NCI-H748 (cell line): ENCODE measurements around the gene SRP68.
"Not testable (repeated sequence)": the region's sequence is repeated elsewhere in the genome, so short reads cannot be mapped to it uniquely, and the experiment has no call there.

Source experiments
- DNase-seq: peaks from one replicate; lab custom pipeline; 2025; ENCODE audit not compliant: unreplicated experiment; lab: John Stamatoyannopoulos, UW

Gene SRP68

DNA sequence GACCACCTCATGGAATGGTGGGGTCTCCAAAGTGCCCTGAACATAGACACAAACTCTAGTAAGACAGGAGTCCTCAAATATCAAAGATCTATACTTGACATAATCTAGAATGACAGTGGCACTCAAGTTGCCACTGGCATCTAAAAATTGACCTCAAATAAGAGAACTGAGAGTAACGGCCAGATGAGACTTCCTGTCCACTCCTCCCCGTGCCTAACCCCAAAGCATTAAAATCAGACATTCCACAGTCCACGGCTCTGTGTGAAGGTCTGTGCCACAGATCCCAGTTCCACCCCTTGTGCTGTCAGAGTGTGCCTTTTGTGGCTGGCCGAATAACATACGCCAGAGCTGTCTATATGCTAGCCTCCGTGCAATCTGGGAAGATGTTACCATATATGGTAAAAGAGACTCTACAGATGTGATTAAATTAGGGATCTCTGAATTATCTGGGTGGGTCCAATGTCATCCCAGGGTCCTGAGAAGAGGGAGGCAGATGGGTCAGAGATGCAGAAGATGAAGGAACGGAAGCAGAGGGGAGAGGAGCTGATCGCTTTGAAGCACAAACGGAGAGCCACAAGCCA, 24.2 kb downstream of the SRP68 start:
- no peak for DNase-seq

GRCh38 chr17:76046064-76046463, 26.3 kb downstream of the SRP68 start:
- no peak for DNase-seq

DNA sequence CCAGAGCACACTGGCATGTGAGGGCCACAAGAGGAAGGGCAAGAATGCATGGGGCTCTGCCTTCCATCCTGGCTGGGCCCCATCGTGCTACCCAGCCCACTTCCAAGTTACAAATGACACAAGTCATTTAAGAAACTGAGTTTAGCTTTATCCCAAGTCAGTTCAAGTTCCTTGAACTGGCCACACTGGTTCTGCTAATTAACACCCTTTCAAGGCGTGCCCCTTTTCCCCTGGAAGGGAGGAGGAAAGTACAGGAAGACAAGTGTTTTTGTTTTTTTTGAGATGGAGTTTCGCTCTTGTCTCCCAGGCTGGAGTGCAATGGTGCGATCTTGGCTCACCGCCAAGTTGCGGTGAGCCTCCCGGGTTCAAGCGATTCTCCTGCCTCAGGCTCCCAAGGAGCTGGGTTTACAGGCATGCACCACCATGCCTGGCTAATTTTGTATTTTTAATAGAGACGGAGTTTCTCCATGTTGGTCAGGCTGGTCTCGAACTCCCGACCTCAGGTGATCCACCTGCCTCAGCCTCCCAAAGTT, 27.8 kb downstream of the SRP68 start:
- not testable (repeated sequence) for DNase-seq

DNA sequence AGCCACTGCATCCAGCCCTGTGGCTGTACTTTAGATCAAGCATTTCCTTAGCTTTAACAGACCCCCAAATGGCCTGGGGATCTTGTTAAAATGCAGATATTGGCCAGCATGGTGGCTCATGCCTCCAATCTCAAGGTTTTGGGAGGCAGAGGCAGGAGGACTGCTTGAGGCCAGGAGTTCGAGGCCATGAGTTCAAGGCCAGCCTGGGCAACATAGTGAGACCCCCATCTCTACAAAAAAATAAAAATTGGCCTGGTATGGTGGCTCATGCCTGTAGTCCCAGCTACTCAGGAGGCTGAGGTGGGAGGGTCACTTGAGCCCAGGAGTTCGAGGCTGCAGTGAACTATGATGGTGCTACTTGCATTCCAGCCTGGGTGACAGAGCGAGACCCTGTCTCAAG, 29.4 kb downstream of the SRP68 start:
- DNase-seq, result not testable (repeated sequence)

- DNase-seq, result no peak
These were observed 31.9 kb downstream of the SRP68 start for GRCh38 chr17:76040376-76040775.

DNA sequence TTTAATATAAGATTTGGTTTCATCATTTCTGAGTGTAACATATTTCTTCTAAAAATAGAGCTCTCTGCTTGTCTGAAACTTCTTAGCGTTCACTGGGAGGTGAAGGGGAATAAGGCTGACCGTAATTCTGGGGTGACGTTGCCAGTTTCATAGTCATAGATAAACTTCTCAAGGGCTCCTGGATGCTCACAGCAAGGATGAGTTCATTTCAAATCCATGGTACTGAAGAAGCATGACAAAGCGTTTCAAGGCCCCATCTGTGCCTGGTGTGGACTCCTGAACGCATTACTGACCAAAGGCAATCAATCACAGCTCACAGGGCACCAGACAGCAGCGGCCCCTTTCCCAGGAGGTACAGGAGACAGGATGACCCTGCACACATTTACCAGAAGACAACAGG, 33.2 kb downstream of the SRP68 start:
- no peak for DNase-seq

DNA sequence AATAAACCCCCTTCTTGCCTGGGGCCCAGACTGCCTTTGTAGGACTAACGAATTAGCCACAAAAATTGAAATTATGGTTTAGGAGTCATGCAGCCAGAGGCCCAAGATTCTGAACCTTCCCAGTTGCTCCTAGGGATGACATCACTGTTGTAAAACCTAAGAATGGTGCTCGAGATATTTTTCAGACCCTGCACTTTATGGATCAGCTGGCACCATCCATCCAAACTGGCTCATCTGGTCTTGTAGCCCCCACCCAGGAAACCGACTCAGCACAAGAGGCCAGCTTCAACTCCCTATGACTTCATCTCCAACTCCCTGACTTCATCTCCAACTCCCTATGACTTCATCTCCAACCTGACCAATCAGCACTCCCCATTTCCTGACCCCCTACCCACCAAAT, 34.3 kb downstream of the SRP68 start:
- no peak for DNase-seq

- no peak for DNase-seq
These were observed 35.6 kb downstream of the SRP68 start for GRCh38 chr17:76036497-76037261.

DNA sequence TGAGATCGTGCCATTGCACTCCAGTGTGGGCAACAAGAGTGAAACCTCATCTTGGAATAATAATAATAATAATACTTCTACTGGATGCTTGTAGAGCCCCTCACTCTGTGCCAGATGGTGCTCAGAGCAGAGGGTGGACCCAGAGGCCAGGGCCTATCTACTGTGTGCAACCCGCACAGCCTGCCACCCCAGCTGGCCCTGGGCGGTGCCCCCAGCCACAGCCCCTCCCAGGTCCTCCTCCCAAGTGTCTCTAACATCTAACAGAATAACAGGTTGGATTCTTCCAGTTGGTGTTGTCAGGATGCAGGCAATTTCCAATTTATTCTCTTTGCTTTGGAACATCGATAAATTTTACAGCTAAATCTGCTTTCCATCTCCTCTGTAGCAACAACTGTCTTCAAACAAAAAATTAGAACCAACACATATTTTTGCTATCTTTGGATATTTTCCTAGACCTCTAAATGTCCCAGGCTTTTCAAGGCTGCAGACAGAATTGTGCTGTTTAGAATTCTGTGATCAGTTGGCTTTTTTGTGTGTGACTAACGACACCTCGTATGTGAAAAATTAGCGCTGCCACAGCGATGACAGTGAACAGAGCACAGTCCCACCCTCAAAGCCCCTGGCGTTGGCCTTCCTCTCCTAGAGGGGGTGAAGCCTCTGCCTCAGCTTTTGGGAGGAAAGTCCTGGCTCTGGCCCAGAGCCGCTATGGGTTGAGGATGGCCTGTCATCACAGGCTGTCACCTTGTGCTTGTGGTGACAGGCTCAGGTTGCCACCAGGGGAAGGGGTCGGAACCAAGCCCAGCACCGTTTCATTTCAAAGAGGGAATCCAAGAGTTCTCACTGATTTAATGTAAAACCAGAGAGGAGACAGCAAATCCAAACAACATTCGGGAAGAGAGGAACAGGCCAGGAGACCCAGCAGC, 37.6 kb downstream of the SRP68 start:
- no peak for DNase-seq

- DNase-seq, result no peak
These were observed 39.2 kb downstream of the SRP68 start for GRCh38 chr17:76033139-76033538.

DNA sequence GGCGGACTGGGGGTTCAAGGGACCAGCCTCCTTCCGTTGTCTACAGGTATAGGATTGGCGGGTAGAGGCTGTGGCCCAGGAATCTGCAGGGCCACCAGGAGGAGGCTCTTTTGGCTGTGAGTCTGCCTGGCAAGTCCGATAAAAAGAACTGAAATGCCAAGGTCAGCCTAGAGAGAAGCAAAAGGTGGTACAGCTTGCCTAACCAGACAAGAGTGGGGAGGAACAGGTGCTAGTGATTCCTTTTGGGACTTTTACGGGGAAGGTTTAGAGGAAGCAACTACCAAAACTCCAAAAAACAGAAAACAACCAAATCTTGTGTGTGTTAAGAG, 39.6 kb downstream of the SRP68 start:
- no peak for DNase-seq

- DNase-seq, result peak; percentile 40
These were observed 40.1 kb downstream of the SRP68 start for GRCh38 chr17:76032073-76032779.

DNA sequence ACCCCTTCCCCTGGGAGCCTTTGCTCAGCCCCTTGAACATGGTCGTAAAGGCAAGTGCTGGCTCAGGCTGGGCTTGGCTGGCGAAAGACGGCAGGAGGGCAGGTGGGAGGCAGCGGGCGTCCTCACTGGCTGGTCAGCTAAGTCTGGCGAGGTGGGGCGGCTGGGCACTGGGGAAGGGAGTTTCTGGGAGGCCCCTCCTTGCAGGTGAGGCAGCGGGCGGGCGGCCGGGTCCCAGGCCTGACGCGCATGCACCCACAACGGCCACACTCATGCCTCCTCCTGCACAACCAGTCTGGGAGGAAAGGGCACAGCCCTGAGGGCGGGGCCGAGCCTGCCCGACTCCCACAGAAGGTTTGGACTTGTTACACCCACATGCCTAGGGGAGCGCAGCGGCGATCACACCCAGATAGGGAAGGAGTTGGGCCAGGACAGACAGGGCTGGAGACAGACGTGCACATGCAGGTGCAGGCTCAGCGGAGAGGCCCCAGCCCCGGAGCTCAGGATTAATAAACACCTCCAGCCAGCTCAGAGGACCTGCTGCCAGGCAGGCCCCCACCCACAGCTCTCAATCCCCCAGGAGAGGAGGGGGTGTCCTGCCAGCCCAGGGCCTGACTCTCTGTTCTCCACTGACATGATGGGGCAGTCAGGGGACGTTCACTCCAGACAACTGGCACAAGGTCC, 45.0 kb downstream of the SRP68 start, which contains the start of gene EVPL:
TSS of gene EVPL (minus strand) at position 148 of the 681 bp plus-strand sequence. CDS start at position 40, 108 bp downstream.
- DNase-seq, result no peak

GRCh38 chr17:76026714-76027158, 45.6 kb downstream of the SRP68 start:
- no peak for DNase-seq

DNA sequence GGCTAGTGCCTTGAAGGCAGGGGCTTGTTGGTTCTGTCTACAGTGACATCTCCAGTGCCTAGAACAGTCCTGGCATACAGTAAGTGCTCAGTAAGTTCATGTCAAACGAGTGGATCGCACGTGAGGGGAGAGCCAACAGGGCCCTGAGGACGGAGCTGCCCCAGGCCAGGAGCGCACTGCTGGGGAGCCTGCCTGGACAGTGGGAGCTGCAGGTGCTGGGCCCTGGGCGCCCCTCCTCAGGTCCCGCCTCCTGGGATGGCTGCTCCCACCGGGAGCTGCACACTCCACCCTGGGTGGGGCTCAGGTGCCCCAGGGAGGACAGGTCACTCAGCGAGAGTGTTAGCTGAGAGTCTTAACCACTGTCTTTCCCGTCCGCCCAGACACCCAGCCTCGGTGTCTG, 47.0 kb downstream of the SRP68 start:
- no peak for DNase-seq

DNA sequence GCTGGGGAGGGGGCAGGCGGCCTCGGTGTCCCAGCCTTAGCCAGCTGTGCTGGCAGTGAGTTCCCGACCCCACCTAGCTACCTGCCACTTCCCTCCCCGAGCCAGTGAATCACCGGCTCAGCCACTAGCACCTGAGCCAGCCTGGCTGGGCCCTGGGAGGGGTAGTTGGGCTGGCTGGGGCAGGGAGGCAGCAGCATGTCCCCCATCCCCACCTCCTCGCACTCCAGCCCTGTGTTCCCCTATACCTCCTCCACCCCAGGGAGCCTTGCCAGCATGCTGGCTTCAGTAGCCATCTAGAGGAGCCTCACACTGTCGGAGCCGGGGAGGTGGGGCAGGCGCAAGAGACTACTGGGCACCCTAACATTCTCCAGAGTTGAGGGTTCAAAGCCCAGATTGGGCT, 48.0 kb downstream of the SRP68 start:
- DNase-seq, result no peak

DNA sequence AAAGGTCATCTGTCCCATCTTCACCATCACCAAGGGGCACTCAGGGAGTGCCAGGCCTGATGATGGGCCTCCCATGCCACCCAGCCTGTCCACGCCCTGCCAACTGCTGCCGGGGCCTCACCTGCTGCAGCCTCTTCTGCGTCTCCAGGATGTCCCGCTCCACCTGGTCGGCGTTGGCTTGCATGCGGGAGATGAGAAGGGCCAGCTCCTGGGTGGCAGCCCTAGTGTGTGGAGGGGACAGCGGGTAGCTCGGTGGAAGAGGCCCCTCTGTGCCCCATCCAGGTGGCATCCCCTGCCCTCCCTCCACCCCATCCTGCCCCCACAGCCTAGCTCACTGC, 48.4 kb downstream of the SRP68 start:
- DNase-seq, result no peak

DNA sequence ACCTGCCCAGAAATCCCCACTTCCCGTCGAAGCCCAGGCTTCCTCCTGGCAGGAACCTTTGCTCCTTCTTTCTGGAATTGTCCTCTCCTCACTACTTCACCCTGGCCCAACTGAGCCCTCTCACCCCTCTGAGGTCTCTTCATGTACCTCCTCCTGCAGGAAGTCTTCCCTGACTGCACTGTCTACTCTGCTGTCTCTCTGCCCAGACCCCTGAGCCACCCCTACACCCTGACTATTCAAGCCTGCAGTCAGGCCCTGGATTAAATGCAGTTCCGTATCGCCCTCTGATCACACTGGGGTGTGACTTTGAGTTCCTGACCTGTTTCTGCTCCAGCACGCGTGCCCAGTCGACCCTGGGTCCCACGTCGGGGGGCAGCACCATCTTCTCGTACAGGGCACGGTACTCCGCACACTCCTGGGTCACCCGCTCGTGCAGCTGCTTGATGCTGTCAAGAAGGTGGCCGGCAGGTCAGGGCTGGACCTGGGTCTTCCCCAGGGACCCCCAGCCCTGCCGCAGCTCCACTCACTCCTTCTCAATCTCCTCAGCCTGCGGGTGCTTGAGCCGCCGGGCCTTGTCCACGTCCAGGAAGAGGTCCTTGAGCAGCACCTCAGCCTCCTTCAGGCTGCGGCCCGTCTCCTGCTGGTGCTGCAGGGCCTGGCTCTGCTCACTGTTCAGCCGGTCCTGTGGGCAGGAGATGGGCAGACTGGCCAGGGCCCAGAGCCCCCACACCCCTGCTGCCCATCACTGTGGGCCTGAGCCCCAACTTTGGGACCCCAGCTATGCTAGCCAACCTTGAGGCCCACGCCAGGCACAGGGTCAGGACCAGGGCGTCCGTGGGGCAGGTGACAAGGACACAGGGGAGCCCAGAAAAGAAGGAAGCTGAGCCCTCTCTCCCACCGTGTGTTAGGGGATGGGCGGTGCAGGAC, 49.1 kb downstream of the SRP68 start:
- no peak for DNase-seq

DNA sequence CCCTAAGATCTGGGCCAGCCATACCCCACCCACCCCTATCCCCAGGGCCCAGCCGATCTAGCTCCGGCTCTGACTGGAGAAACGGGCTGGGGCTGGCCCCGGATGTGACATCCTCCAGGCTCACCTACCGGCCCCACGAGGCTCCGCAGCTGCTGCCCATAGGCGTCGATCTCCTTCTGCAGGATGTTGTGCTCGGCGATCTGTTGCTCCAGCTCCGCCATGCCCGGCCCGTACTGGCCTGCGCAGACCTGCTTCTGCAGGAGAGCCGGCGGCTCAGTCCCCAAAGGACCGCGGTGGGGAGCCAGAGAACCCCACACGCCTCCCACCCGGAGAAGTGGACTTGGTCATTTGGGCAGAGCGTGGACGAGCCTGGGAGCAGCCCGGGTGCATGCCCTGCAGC, 50.0 kb downstream of the SRP68 start:
- DNase-seq, result no peak
